Progenitor cell of endocrine pancreas (in vitro differentiated cells): ENCODE results near the gene B4GALT6. TPM values are rescaled to one million over a fixed set of nuclear protein-coding genes. Genes with fewer than 3 reads are reported as not detected.

Source experiments
- DNase-seq: peaks from one replicate; pipeline ENCODE4 v3.0.0; 2021; ENCODE audit warnings: low spot score; ENCODE audit not compliant: unreplicated experiment
- H3K27ac Mint-ChIP-seq: 2 replicates; pipeline ENCODE4 v1.8.0; 2021; ENCODE audit warnings: mild to moderate bottlenecking, moderate library complexity, mixed read lengths
- H3K27me3 Mint-ChIP-seq: 2 replicates; pipeline ENCODE4 v1.8.0; 2021; ENCODE audit warnings: mixed read lengths
- H3K36me3 Mint-ChIP-seq: 2 replicates; pipeline ENCODE4 v1.8.0; 2022; ENCODE audit warnings: mixed read lengths; ENCODE audit not compliant: insufficient read depth
- H3K4me1 Mint-ChIP-seq: 2 replicates; pipeline ENCODE4 v1.8.0; 2021; ENCODE audit warnings: low read depth, mixed read lengths
- H3K4me3 Mint-ChIP-seq: 2 replicates; pipeline ENCODE4 v1.8.0; 2021; ENCODE audit warnings: low read depth, mild to moderate bottlenecking, moderate library complexity, mixed read lengths
- H3K9me3 Mint-ChIP-seq: 2 replicates; pipeline ENCODE4 v1.8.0; 2021; ENCODE audit warnings: low read depth, mixed read lengths
- CTCF ChIP-seq: fragments of 200-600 bp; sonication (generic); IDR thresholded peaks from one replicate; pipeline ENCODE4 v1.5.0; 2021; ENCODE audit warnings: antibody characterized with exemption, mild to moderate bottlenecking; ENCODE audit not compliant: unreplicated experiment
- total RNA-seq: library from RNA; stranded (reverse); gene quantifications from 2 replicates; pipeline ENCODE4 v1.2.1, GENCODE V29; 2021

The B4GALT6 gene
- total RNA-seq, 1 donor from 2014 or later: 32.2 TPM

GRCh38 chr18:31716362-31716761 is 32.0 kb upstream of the B4GALT6 start:
- no peak overlapping the region for H3K27ac Mint-ChIP-seq
- H3K36me3 Mint-ChIP-seq: peaks cover 3% of the 10 kb centered on the region
- no peak for DNase-seq
- no peaks in the 10 kb centered on the region for H3K27me3 Mint-ChIP-seq
- no peak for TF ChIP-seq CTCF
- no peaks in the 10 kb centered on the region for H3K4me1 Mint-ChIP-seq
- H3K4me3 Mint-ChIP-seq: no peak overlapping the region
- H3K9me3 Mint-ChIP-seq: peaks cover 19% of the 10 kb centered on the region

- Mint-ChIP-seq H3K27ac (no peak overlapping the region), H3K4me1 (no peaks in the 10 kb centered on the region), H3K36me3 (no peaks in the 10 kb centered on the region), H3K4me3 (no peak overlapping the region), H3K27me3 (no peaks in the 10 kb centered on the region), H3K9me3 (no peaks in the 10 kb centered on the region)
- TF ChIP-seq CTCF: no peak
- DNase-seq: no peak
These were observed 27.2 kb upstream of the B4GALT6 start for GRCh38 chr18:31711365-31712172.

- Mint-ChIP-seq H3K27ac (no peak overlapping the region), H3K9me3 (no peaks in the 10 kb centered on the region), H3K36me3 (no peaks in the 10 kb centered on the region), H3K4me1 (no peaks in the 10 kb centered on the region), H3K4me3 (no peak overlapping the region), H3K27me3 (no peaks in the 10 kb centered on the region)
- peak; percentile 23 for TF ChIP-seq CTCF
- no peak for DNase-seq
These were observed 26.4 kb upstream of the B4GALT6 start for GRCh38 chr18:31710826-31711225.

GRCh38 chr18:31707815-31708214 is 23.4 kb upstream of the B4GALT6 start:
- no peak for TF ChIP-seq CTCF
- Mint-ChIP-seq H3K4me3 (no peak overlapping the region), H3K36me3 (no peaks in the 10 kb centered on the region), H3K9me3 (no peaks in the 10 kb centered on the region), H3K27ac (no peak overlapping the region), H3K4me1 (no peaks in the 10 kb centered on the region), H3K27me3 (no peaks in the 10 kb centered on the region)
- DNase-seq: no peak

GRCh38 chr18:31702449-31702848 is 18.1 kb upstream of the B4GALT6 start:
- no peak for DNase-seq
- no peaks in the 10 kb centered on the region for H3K27me3 Mint-ChIP-seq
- peaks cover 5% of the 10 kb centered on the region for H3K9me3 Mint-ChIP-seq
- H3K4me3 Mint-ChIP-seq: no peak overlapping the region
- H3K27ac Mint-ChIP-seq: no peak overlapping the region
- no peak for TF ChIP-seq CTCF
- H3K36me3 Mint-ChIP-seq: no peaks in the 10 kb centered on the region
- peaks cover under 1% of the 10 kb centered on the region for H3K4me1 Mint-ChIP-seq
